Colonic mucosa (tissue), 4 donors: ENCODE data around the gene TNFSF15. TPM values are rescaled to one million over a fixed set of nuclear protein-coding genes. Genes with fewer than 3 reads are reported as not detected.

Experiments
- DNase-seq: peaks from one replicate; pipeline ENCODE4 v3.0.0-alpha.2; 2020
- H3K27ac ChIP-seq: fragments of 200-600 bp; one replicate; pipeline ENCODE4 v1.8.0; 2021
- H3K27me3 ChIP-seq: fragments of 200-600 bp; one replicate; pipeline ENCODE4 v1.8.0; 2021
- H3K36me3 ChIP-seq: fragments of 200-600 bp; one replicate; pipeline ENCODE4 v1.8.0; 2021
- H3K4me1 ChIP-seq: fragments of 200-600 bp; one replicate; pipeline ENCODE4 v1.8.0; 2021; ENCODE audit warnings: mild to moderate bottlenecking
- H3K4me3 ChIP-seq: fragments of 200-600 bp; one replicate; pipeline ENCODE4 v1.8.0; 2021
- H3K9ac ChIP-seq, 2 donors: one replicate each; pipeline ENCODE4 v1.7.0; 2013; ENCODE audit warnings: control low read depth in 2 of 2, low read depth in 2 of 2, low read length in 2 of 2
- H3K9me3 ChIP-seq: fragments of 200-600 bp; one replicate; pipeline ENCODE4 v1.8.0; 2021
- CTCF ChIP-seq: fragments of 200-600 bp; IDR thresholded peaks from one replicate; pipeline ENCODE4 v1.8.0; 2022; ENCODE audit warnings: antibody characterized with exemption, mild to moderate bottlenecking
- intact Hi-C: fragments of 100-400 bp; cut with DNase I; formaldehyde crosslinking; loops from one replicate; pipeline ENCODE4 v1.14.1; 2022
- total RNA-seq, 2 donors: library from RNA; stranded (reverse); fragmentation: NEBNext Ultra II Directional in 1 of 2; extraction: Animal tissue kit (Norgen Biotek cat#: 25700) in 1 of 2; gene quantifications; one replicate each; pipeline ENCODE4 v1.2.1, GENCODE V29; 2021
- donor health status: healthy.
- donor health status: DM: no; HTN: no; CAD: no.
- donor health status: DM: no; HTN: no; CAD: no.

TNFSF15 gene
- total RNA-seq, 2 donors from 2014 or later, result 0.84 to 2.9 TPM

GRCh38 chr9:114829574-114830440 lies 24.0 kb upstream of the TNFSF15 start:
- Histone ChIP-seq H3K27ac (no peak overlapping the region), H3K9me3 (no peaks in the 10 kb centered on the region), H3K27me3 (no peaks in the 10 kb centered on the region), H3K4me1 (no peaks in the 10 kb centered on the region), H3K9ac (no peak overlapping the region), H3K4me3 (no peak overlapping the region), H3K36me3 (no peaks in the 10 kb centered on the region)
- TF ChIP-seq CTCF, result no peak
- no peak for DNase-seq
- intact Hi-C loops, result no loop called here

GRCh38 chr9:114828303-114828650 lies 22.4 kb upstream of the TNFSF15 start:
- Histone ChIP-seq H3K4me3 (no peak overlapping the region), H3K4me1 (no peaks in the 10 kb centered on the region), H3K27me3 (no peaks in the 10 kb centered on the region), H3K27ac (no peak overlapping the region), H3K9ac (no peak overlapping the region), H3K36me3 (no peaks in the 10 kb centered on the region), H3K9me3 (no peaks in the 10 kb centered on the region)
- no peak for DNase-seq
- intact Hi-C loops, result no loop called here
- TF ChIP-seq CTCF, result no peak

- Histone ChIP-seq H3K4me1 (no peaks in the 10 kb centered on the region), H3K36me3 (no peaks in the 10 kb centered on the region), H3K9me3 (no peaks in the 10 kb centered on the region), H3K27ac (no peak overlapping the region), H3K4me3 (no peak overlapping the region), H3K27me3 (no peaks in the 10 kb centered on the region), H3K9ac (no peak overlapping the region)
- no peak for DNase-seq
- no peak for TF ChIP-seq CTCF
- intact Hi-C loops, result no loop called here
Observed at GRCh38 chr9:114827641-114828302, 21.9 kb upstream of the TNFSF15 start.

GRCh38 chr9:114826431-114826830 lies 20.6 kb upstream of the TNFSF15 start:
- no peaks in the 10 kb centered on the region for H3K9me3 ChIP-seq
- H3K9ac ChIP-seq, result no peak overlapping the region
- TF ChIP-seq CTCF, result no peak
- no peak for DNase-seq
- no peaks in the 10 kb centered on the region for H3K4me1 ChIP-seq
- H3K27ac ChIP-seq, result no peak overlapping the region
- intact Hi-C loops, result no loop called here
- no peaks in the 10 kb centered on the region for H3K27me3 ChIP-seq
- no peaks in the 10 kb centered on the region for H3K36me3 ChIP-seq
- no peak overlapping the region for H3K4me3 ChIP-seq

- Histone ChIP-seq H3K27me3 (no peaks in the 10 kb centered on the region), H3K4me1 (no peaks in the 10 kb centered on the region), H3K4me3 (no peak overlapping the region), H3K9me3 (no peaks in the 10 kb centered on the region), H3K9ac (no peak overlapping the region), H3K36me3 (no peaks in the 10 kb centered on the region), H3K27ac (no peak overlapping the region)
- TF ChIP-seq CTCF, result no peak
- no peak for DNase-seq
- intact Hi-C loops, result no loop called here
Observed at GRCh38 chr9:114825126-114825795, 19.4 kb upstream of the TNFSF15 start.
